Activated naive CD4-positive, alpha-beta T cell treated with anti-CD3 and anti-CD28 coated beads, Interleukin-2, amount 50 U/mL, for 24 hours (primary cell): ENCODE results near the gene LIPT1.
"Not testable (repeated sequence)": the region's sequence is repeated elsewhere in the genome, so short reads cannot be mapped to it uniquely, and the experiment has no call there.

ENCODE experiments used
- H3K27ac Mint-ChIP-seq: one replicate; pipeline ENCODE4 v1.8.0; 2021; ENCODE audit warnings: mild to moderate bottlenecking, mixed read lengths
- H3K27me3 Mint-ChIP-seq: one replicate; pipeline ENCODE4 v1.8.0; 2021; ENCODE audit warnings: mixed read lengths
- H3K36me3 Mint-ChIP-seq: one replicate; pipeline ENCODE4 v1.8.0; 2021; ENCODE audit warnings: mixed read lengths
- H3K4me1 Mint-ChIP-seq: one replicate; pipeline ENCODE4 v1.8.0; 2021; ENCODE audit warnings: mixed read lengths
- H3K4me3 Mint-ChIP-seq: one replicate; pipeline ENCODE4 v1.8.0; 2021; ENCODE audit warnings: mild to moderate bottlenecking, mixed read lengths
- H3K9me3 Mint-ChIP-seq: one replicate; pipeline ENCODE4 v1.8.0; 2021; ENCODE audit warnings: mixed read lengths

LIPT1 gene

GRCh38 chr2:99156891-99157290, 2.1 kb downstream of the LIPT1 start:
- Mint-ChIP-seq H3K4me1 (peaks cover 37% of the 10 kb centered on the region), H3K4me3 (no peak overlapping the region), H3K9me3 (no peaks in the 10 kb centered on the region)

GRCh38 chr2:99158599-99158998, 3.8 kb downstream of the LIPT1 start:
- H3K4me1 Mint-ChIP-seq = peaks cover 38% of the 10 kb centered on the region
- peak overlapping the region; percentile 16 for H3K27ac Mint-ChIP-seq
- H3K4me3 Mint-ChIP-seq = no peak overlapping the region
- H3K27me3 Mint-ChIP-seq = no peaks in the 10 kb centered on the region
- no peaks in the 10 kb centered on the region for H3K9me3 Mint-ChIP-seq
- peaks cover 18% of the 10 kb centered on the region for H3K36me3 Mint-ChIP-seq

More at GRCh38 chr2:99156891-99157290, 2.1 kb downstream of the LIPT1 start:
- no peaks in the 10 kb centered on the region for H3K27me3 Mint-ChIP-seq
- H3K27ac Mint-ChIP-seq = no peak overlapping the region
- H3K36me3 Mint-ChIP-seq = peaks cover 13% of the 10 kb centered on the region

- Mint-ChIP-seq H3K27me3 (no peaks in the 10 kb centered on the region), H3K9me3 (no peaks in the 10 kb centered on the region), H3K36me3 (peaks cover 20% of the 10 kb centered on the region), H3K27ac (peak overlapping the region; percentile 68), H3K4me1 (peaks cover 42% of the 10 kb centered on the region), H3K4me3 (no peak overlapping the region)
Measured at GRCh38 chr2:99159594-99159993, 4.8 kb downstream of the LIPT1 start.

GRCh38 chr2:99166218-99166617, 11.5 kb downstream of the LIPT1 start:
- H3K27ac Mint-ChIP-seq = peak overlapping the region; percentile 38
- peaks cover 20% of the 10 kb centered on the region for H3K36me3 Mint-ChIP-seq
- H3K4me3 Mint-ChIP-seq = no peak overlapping the region
- H3K27me3 Mint-ChIP-seq = no peaks in the 10 kb centered on the region
- no peaks in the 10 kb centered on the region for H3K9me3 Mint-ChIP-seq
- H3K4me1 Mint-ChIP-seq = peaks cover 19% of the 10 kb centered on the region

GRCh38 chr2:99169534-99169933, 14.8 kb downstream of the LIPT1 start:
- Mint-ChIP-seq H3K4me1 (peaks cover 36% of the 10 kb centered on the region), H3K9me3 (no peaks in the 10 kb centered on the region), H3K4me3 (no peak overlapping the region), H3K27ac (peak overlapping the region; percentile 35), H3K27me3 (no peaks in the 10 kb centered on the region), H3K36me3 (peaks cover 15% of the 10 kb centered on the region)

- Mint-ChIP-seq H3K36me3 (peaks cover 12% of the 10 kb centered on the region), H3K4me3 (no peak overlapping the region), H3K27ac (peak overlapping the region; percentile 91), H3K27me3 (no peaks in the 10 kb centered on the region), H3K9me3 (no peaks in the 10 kb centered on the region), H3K4me1 (peaks cover 49% of the 10 kb centered on the region)
Measured at GRCh38 chr2:99171377-99172140, 16.8 kb downstream of the LIPT1 start.

- Mint-ChIP-seq H3K36me3 (peaks cover 11% of the 10 kb centered on the region), H3K27me3 (no peaks in the 10 kb centered on the region), H3K4me3 (peak within 1 kb of the TSS; percentile 100), H3K4me1 (peaks cover 69% of the 10 kb centered on the region), H3K27ac (peak within 1 kb of the TSS; percentile 99), H3K9me3 (no peaks in the 10 kb centered on the region)
Measured at GRCh38 chr2:99180755-99181623, 26.2 kb downstream of the LIPT1 start, which contains the start of the genes MITD1 and MRPL30. Gene MITD1, minus strand, starts transcription at chr2:99181058. Its CDS starts 77 bp downstream, at chr2:99180981. Gene MRPL30, plus strand, starts transcription at chr2:99181184. Its CDS starts 5,020 bp downstream, at chr2:99186204.

GRCh38 chr2:99181624-99182000, 26.8 kb downstream of the LIPT1 start:
- Mint-ChIP-seq H3K9me3 (no peaks in the 10 kb centered on the region), H3K27ac (no peak overlapping the region), H3K4me3 (peak overlapping the region; percentile 100), H3K27me3 (no peaks in the 10 kb centered on the region), H3K4me1 (peaks cover 66% of the 10 kb centered on the region), H3K36me3 (peaks cover 11% of the 10 kb centered on the region)

- Mint-ChIP-seq H3K4me3 (peak overlapping the region; percentile 38), H3K27ac (peak overlapping the region; percentile 56), H3K27me3 (no peaks in the 10 kb centered on the region), H3K4me1 (peaks cover 55% of the 10 kb centered on the region), H3K36me3 (peaks cover 8% of the 10 kb centered on the region), H3K9me3 (no peaks in the 10 kb centered on the region)
Measured at GRCh38 chr2:99183025-99183424, 28.3 kb downstream of the LIPT1 start.

- Mint-ChIP-seq H3K36me3 (peaks cover 10% of the 10 kb centered on the region), H3K4me3 (no peak overlapping the region), H3K9me3 (no peaks in the 10 kb centered on the region), H3K27me3 (no peaks in the 10 kb centered on the region), H3K4me1 (peaks cover 51% of the 10 kb centered on the region), H3K27ac (no peak overlapping the region)
Measured at GRCh38 chr2:99184811-99185210, 30.0 kb downstream of the LIPT1 start.

GRCh38 chr2:99187011-99187410, 32.2 kb downstream of the LIPT1 start:
- H3K36me3 Mint-ChIP-seq = peaks cover 12% of the 10 kb centered on the region
- H3K4me3 Mint-ChIP-seq = no peak overlapping the region
- no peak overlapping the region for H3K27ac Mint-ChIP-seq
- peaks cover 48% of the 10 kb centered on the region for H3K4me1 Mint-ChIP-seq
- no peaks in the 10 kb centered on the region for H3K9me3 Mint-ChIP-seq
- H3K27me3 Mint-ChIP-seq = no peaks in the 10 kb centered on the region

- Mint-ChIP-seq H3K9me3 (no peaks in the 10 kb centered on the region), H3K36me3 (peaks cover 17% of the 10 kb centered on the region), H3K4me3 (no peak overlapping the region), H3K4me1 (peaks cover 41% of the 10 kb centered on the region), H3K27ac (no peak overlapping the region), H3K27me3 (no peaks in the 10 kb centered on the region)
Measured at GRCh38 chr2:99188357-99188756, 33.6 kb downstream of the LIPT1 start.

GRCh38 chr2:99190548-99190947, 35.8 kb downstream of the LIPT1 start:
- Mint-ChIP-seq H3K9me3 (no peaks in the 10 kb centered on the region), H3K4me3 (no peak overlapping the region), H3K27me3 (no peaks in the 10 kb centered on the region), H3K4me1 (peaks cover 27% of the 10 kb centered on the region), H3K36me3 (peaks cover 23% of the 10 kb centered on the region), H3K27ac (no peak overlapping the region)

GRCh38 chr2:99192364-99192763, 37.6 kb downstream of the LIPT1 start:
- peaks cover 23% of the 10 kb centered on the region for H3K36me3 Mint-ChIP-seq
- H3K27ac Mint-ChIP-seq, H3K27me3 Mint-ChIP-seq, H3K9me3 Mint-ChIP-seq, H3K4me3 Mint-ChIP-seq: not testable (repeated sequence)
- H3K4me1 Mint-ChIP-seq = peaks cover 24% of the 10 kb centered on the region

GRCh38 chr2:99198103-99198841, 43.5 kb downstream of the LIPT1 start:
- Mint-ChIP-seq H3K36me3 (peaks cover 7% of the 10 kb centered on the region), H3K27me3 (no peaks in the 10 kb centered on the region), H3K4me1 (no peaks in the 10 kb centered on the region), H3K9me3 (no peaks in the 10 kb centered on the region), H3K27ac (no peak overlapping the region), H3K4me3 (no peak overlapping the region)
